ENCODE data around the gene CARD19. TPM values are rescaled to one million over a fixed set of nuclear protein-coding genes. Genes with fewer than 3 reads are reported as not detected.

Gene CARD19, protein sequence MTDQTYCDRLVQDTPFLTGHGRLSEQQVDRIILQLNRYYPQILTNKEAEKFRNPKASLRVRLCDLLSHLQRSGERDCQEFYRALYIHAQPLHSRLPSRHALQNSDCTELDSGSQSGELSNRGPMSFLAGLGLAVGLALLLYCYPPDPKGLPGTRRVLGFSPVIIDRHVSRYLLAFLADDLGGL
- 3.6 and 13.2 TPM in 2 replicates for polyA plus RNA-seq

DNA sequence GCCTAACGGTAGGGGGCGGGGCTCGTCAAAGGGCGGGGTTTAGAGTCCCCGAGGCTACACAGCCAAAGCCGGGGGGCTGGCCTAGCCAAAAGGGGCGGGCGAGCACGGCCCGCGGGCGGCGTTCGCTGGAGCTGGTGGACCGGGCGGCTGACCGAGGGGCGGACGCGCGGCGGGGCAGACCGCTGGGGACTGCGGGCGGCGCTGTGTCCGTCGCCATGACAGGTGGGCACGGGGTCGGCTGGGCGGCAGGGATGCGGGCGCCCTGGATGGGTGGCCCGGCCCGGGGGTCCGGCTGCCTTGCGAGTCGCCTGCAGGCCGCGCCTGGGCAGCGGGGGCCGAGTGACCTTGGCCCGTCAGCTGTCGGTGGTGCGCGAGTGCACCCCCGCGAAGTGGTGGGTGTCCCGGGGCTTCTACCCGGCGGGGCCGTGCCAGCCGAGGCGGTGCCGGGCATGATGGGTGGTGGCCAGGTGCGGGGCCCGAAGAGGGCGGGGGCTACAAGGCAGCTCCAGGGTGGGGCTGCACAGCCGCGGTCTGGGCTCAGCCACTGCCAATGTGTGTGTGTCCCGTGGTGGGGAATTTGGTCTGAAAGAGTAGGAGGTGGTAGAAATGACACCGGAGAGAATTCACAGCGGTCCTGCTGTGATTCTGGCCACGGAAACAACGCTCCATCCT lies at the start of gene CARD19:
Gene CARD19, plus strand, starts transcription at position 87 of the 672 bp plus-strand sequence. Its CDS starts 129 bp downstream, at position 216.

GRCh38 chr9:93058355-93059010 lies 37.5 kb upstream of the CARD19 start, which contains the start of gene SUSD3:
TSS of gene SUSD3 (plus strand) at chr9:93058701. CDS start at chr9:93058743, 42 bp downstream.

DNA sequence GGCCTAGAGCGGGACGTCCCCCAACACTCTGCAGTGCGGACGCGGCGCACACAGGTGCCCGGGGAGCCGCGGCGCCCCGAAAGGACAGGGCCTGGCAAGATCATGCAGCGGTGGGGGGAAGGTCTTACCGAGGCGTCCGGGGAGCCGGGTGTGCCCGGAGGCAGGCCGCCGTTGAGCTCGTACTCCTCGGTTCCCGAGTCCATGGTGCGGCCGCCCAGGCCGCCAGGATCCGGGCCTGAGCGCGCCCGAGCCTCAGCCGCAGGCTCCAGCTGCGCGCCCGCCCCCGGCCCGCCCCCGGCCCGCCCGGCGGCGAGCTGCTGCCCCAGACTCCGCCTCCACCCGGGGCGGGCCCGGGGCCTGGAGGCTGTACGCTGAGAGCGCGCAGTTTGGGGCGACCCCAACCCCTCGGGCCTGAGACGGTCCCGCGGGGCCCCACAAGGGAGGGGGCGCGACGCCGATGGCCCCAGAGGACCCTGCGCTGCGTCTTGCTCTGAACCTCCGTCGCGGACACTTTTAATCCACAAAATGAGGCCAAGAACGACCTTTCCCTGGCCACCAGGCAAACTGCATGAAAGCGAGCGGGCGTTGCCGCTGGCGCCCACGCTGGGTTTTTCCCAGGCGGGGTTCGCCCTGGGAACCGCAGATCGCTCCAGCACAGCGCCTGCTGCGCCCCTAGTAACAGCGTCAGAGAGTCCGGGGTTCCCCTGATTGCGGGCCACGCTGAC lies 38.2 kb downstream of the CARD19 start, which contains the start of gene NINJ1:
Gene NINJ1, minus strand, starts transcription at position 237 of the 725 bp plus-strand sequence. Its CDS starts 34 bp downstream, at position 203.

Other genes with a start within 250 kb of the CARD19 start
- gene ZNF484, start 218.2 kb upstream of the CARD19 start, polyA plus RNA-seq: 2.6 and 4.9 TPM in 2 replicates
- gene FGD3, start 148.7 kb upstream of the CARD19 start, polyA plus RNA-seq: not detected in 2 replicates
- not detected in 2 replicates for gene SUSD3, start 37.5 kb upstream of the CARD19 start, polyA plus RNA-seq
- 2.2 and 3.7 TPM in 2 replicates for gene NINJ1, start 38.0 kb downstream of the CARD19 start, polyA plus RNA-seq
- gene WNK2, start 87.9 kb downstream of the CARD19 start, polyA plus RNA-seq: 8.7 and 17.7 TPM in 2 replicates

Measured in Purkinje cell (primary cell).